ENCODE data around the gene LMBRD2. TPM values are rescaled to one million over a fixed set of nuclear protein-coding genes. Genes with fewer than 3 reads are reported as not detected.

Gene LMBRD2
- total and polyA plus RNA-seq, 2 experiments from 2014 or later: 4.4 to 6.2 TPM

GRCh38 chr5:36160617-36161016, 8.9 kb upstream of the LMBRD2 start:
- Mint-ChIP-seq H3K4me1 (0 out of 3 replicates have a peak, but pooled peaks cover 2% of the 10 kb centered on the region), H3K27ac (no peak overlapping the region), H3K27me3 (ENCODE audit: insufficient read depth, low read depth, poor library complexity) (no peaks in the 10 kb centered on the region), H3K36me3 (ENCODE audit: low read depth) (peaks cover 67% of the 10 kb centered on the region), H3K4me3 (no peak overlapping the region), H3K9me3 (no peaks in the 10 kb centered on the region)
- Histone ChIP-seq H3K27me3 (ENCODE audit: insufficient read depth) (no peaks in the 10 kb centered on the region), H3F3A (replicated peaks; ENCODE audit: low read depth) (no peaks in the 10 kb centered on the region), H3K4me3 (no peak overlapping the region), H2AFZ (no peak overlapping the region), H3K79me2 (replicated peaks; ENCODE audit: insufficient read depth) (peaks cover 31% of the 10 kb centered on the region), H4K20me1 (replicated peaks; ENCODE audit: insufficient read depth) (peaks cover 20% of the 10 kb centered on the region), H3K4me1 (ENCODE audit: insufficient read depth) (no peaks in the 10 kb centered on the region; the same call in 1 of the 2 replicates), H3K36me3 (ENCODE audit: insufficient read depth) (peaks cover 10% of the 10 kb centered on the region; the same call in 1 of the 2 replicates), H3K4me2 (no peak overlapping the region), H3K9me2 (ENCODE audit: insufficient read depth) (no peaks in the 10 kb centered on the region), H3K27ac (ENCODE audit: low read depth) (no peak overlapping the region)
- TF ChIP-seq NANOG (IDR thresholded peaks at IDR 0.05; ENCODE audit: borderline replicate concordance) (no peak), EZH2phosphoT487 (IDR thresholded peaks at IDR 0.05; ENCODE audit: unreplicated experiment) (no peak), JUNB (IDR thresholded peaks at IDR 0.05; ENCODE audit: unreplicated experiment) (no peak), ETS1 (IDR thresholded peaks at IDR 0.05) (no peak), REST (IDR thresholded peaks at IDR 0.05; ENCODE audit: unreplicated experiment) (no peak), EZH2 (IDR thresholded peaks at IDR 0.05; ENCODE audit: low read depth, unreplicated experiment) (no peak), CREB1 (CRISPR knock-in tag; IDR thresholded peaks at IDR 0.05; ENCODE audit: low read depth) (no peak), POLR2AphosphoS5 (IDR thresholded peaks at IDR 0.05; ENCODE audit: low read depth) (no peak), STAT1 (IDR thresholded peaks at IDR 0.05; ENCODE audit: unreplicated experiment) (no peak), ZNF462 (CRISPR knock-in tag; IDR thresholded peaks at IDR 0.05) (no peak), CTCF (conservative IDR thresholded peaks at IDR 0.05; ENCODE audit: low read depth in 2 of 2) (no peak), ZNF331 (CRISPR knock-in tag; IDR thresholded peaks at IDR 0.05; ENCODE audit: low read depth) (no peak), ZNF114 (CRISPR knock-in tag; IDR thresholded peaks at IDR 0.05) (no peak)
- ATAC-seq (no peak), DNase-seq (ENCODE audit: low spot score) (no peak)
